Activated gamma-delta T cell (primary cell): ENCODE results near the gene PIP5K1B.
"Not testable (repeated sequence)": the region's sequence is repeated elsewhere in the genome, so short reads cannot be mapped to it uniquely, and the experiment has no call there.

Experiments
- DNase-seq: peaks from one replicate; lab custom pipeline; 2025; lab: John Stamatoyannopoulos, UW
- total RNA-seq, 2 donors: gene quantifications; one replicate each; lab custom pipeline; 2026; lab: John Stamatoyannopoulos, UW

The PIP5K1B gene, protein sequence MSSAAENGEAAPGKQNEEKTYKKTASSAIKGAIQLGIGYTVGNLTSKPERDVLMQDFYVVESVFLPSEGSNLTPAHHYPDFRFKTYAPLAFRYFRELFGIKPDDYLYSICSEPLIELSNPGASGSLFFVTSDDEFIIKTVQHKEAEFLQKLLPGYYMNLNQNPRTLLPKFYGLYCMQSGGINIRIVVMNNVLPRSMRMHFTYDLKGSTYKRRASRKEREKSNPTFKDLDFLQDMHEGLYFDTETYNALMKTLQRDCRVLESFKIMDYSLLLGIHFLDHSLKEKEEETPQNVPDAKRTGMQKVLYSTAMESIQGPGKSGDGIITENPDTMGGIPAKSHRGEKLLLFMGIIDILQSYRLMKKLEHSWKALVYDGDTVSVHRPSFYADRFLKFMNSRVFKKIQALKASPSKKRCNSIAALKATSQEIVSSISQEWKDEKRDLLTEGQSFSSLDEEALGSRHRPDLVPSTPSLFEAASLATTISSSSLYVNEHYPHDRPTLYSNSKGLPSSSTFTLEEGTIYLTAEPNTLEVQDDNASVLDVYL
- total RNA-seq, result 0.20 to 1.6 reads per million in 2 donors

GRCh38 chr9:68704814-68705530, at the start of gene PIP5K1B:
TSS of gene PIP5K1B (plus strand) at chr9:68705240. CDS start at chr9:68822615, 117,375 bp downstream.
- no peak for DNase-seq

- DNase-seq, result no peak
Observed at GRCh38 chr9:68664036-68664435, 41.0 kb upstream of the PIP5K1B start.

- DNase-seq, result no peak
Observed at GRCh38 chr9:68668127-68668526, 36.9 kb upstream of the PIP5K1B start.

DNA sequence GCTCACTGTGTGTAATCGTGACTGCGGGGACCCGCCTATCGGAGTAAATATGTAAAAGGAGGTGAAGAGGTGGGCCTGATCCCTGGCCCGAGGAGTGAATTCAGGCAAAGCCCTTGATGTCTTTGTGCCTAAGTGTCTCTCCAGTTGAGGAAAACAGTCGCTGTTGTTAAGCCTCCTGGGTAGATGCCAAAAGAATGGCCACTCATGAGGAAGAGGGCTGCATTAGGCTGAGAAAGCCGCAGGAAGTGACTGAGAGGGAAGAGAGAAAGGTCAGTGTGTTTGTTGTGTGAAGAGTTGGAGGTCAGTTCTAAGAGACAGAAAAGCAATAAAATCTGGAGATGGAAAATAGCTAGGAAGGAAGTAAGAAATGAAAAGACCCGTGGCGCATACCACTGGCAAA, 35.8 kb upstream of the PIP5K1B start:
- no peak for DNase-seq

- no peak for DNase-seq
Observed at GRCh38 chr9:68672215-68672614, 32.8 kb upstream of the PIP5K1B start.

DNA sequence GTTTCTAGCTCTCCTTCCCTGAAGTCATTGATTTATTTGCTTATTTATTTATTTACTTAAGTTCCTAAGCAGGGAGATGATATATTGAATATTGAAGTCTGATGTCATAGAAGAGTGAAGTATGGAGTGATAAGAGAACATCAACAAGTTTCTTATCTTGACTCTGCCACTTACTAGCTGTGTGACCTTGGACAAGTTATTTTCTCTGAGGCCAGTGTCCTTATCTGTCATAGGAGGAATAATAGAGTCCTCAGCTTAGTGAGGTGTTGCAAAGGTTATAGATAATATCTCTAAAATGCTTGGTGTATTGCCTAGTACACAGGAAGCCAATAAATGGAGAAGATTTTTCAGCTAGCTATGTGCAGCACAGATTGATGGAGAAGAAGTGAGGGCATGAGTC, 32.4 kb upstream of the PIP5K1B start:
- no peak for DNase-seq

- no peak for DNase-seq
Observed at GRCh38 chr9:68678430-68678829, 26.6 kb upstream of the PIP5K1B start.

DNA sequence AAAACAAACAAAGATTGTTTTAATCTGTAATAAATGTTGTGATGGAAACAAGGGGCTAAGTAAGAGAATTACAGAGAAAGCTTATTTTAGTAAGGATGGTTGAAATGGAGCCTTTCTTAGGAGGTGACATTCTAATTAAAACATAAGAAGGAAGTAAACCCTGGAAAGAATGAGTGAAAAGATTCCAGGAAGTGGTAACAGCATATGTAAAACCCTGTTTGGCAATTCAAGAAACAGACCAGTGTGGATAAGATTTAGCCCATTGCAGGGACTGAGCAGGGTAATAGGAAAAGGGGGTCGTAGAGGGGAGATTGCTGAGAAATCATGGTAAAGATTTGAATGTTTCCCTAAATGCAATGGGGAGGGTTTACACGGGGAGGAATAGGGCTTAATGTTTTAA, 21.6 kb upstream of the PIP5K1B start:
- DNase-seq, result no peak

DNA sequence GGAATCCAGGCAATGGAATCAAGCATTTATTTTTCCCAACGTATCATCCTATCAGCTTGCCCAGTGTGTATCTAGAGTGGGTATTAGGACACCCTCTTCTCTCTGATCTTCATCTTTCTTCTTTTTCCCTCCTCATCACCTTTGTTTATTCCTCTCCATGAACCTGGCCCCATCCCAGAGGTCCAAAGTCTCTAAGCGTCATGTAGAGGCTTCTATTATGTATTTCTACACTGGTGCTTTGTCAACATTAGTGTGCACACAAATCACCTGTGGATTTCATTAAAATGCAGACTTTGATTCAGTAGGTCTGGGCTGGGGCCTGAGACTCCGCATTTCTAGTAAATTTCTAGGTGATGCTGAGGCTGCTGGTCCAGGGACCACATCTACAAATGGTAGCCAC, 19.8 kb upstream of the PIP5K1B start:
- no peak for DNase-seq

- no peak for DNase-seq
Observed at GRCh38 chr9:68685770-68686169, 19.3 kb upstream of the PIP5K1B start.

- DNase-seq, result no peak
Observed at GRCh38 chr9:68690088-68690487, 15.0 kb upstream of the PIP5K1B start.

DNA sequence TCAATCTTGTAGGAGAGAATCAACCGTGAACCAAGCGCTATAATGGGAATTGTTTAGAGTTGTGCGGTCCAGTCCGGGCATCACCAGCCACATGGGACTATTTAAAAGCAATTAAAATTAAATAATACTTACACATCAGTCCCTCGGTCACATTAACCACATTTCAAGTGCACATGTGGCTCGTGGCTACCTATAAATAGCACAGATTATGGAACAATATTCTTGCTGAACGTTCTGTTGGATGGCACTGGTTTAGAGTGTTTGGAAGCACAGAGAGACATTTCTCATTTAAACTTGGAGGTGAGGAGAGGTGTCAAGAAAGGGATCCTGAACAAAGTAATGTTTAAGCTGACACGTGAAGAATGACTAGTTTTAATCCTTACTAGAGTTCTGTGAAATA, 12.5 kb upstream of the PIP5K1B start:
- no peak for DNase-seq

DNA sequence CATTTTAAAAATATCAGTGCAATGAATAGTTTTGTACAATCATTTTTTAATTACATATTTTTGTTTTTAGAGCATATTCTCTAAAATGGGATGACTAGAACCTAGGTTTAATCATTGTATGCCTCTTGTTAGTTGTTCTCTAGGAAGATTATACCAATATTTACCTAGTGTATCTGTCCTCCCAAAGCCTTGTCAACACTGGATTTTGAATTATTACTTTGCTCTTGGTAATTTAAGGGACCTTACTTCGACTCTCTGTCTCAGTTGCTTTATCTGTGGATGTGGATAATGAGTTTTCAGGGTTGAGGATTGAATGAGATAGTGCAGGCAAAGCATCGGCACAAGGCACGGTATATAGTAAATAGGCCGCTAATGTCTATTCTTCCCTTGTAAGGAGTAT, 10.9 kb upstream of the PIP5K1B start:
- no peak for DNase-seq

GRCh38 chr9:68697851-68698250, 7.2 kb upstream of the PIP5K1B start:
- DNase-seq, result no peak

- DNase-seq, result no peak
Observed at GRCh38 chr9:68698943-68699509, 6.0 kb upstream of the PIP5K1B start.

- DNase-seq, result not testable (repeated sequence)
Observed at GRCh38 chr9:68699625-68700024, 5.4 kb upstream of the PIP5K1B start.

- no peak for DNase-seq
Observed at GRCh38 chr9:68702493-68702892, 2.5 kb upstream of the PIP5K1B start.

GRCh38 chr9:68703672-68704071, 1.4 kb upstream of the PIP5K1B start:
- DNase-seq, result no peak

- DNase-seq, result no peak
Observed at GRCh38 chr9:68704498-68704813, 584 bp upstream of the PIP5K1B start.

GRCh38 chr9:68705531-68706362, 707 bp downstream of the PIP5K1B start:
- DNase-seq, result no peak

GRCh38 chr9:68706363-68707201, 1.5 kb downstream of the PIP5K1B start:
- DNase-seq, result no peak
